HG02943 (cell line): ENCODE results near the gene C14orf93.

Experiments used
- ATAC-seq: cut with Tn5 transposase; IDR thresholded peaks from one replicate; pipeline ENCODE4 v1.9.1; 2021; ENCODE audit warnings: mild to moderate bottlenecking, low read depth, moderate library complexity; ENCODE audit not compliant: unreplicated experiment

Gene C14orf93

GRCh38 chr14:23047034-23047634, 37.2 kb upstream of the C14orf93 start:
- ATAC-seq = no peak

GRCh38 chr14:23045419-23046357, 35.7 kb upstream of the C14orf93 start:
- ATAC-seq = no peak

- ATAC-seq = no peak
These were observed 34.9 kb upstream of the C14orf93 start for GRCh38 chr14:23044840-23045239.

GRCh38 chr14:23043754-23044153, 33.8 kb upstream of the C14orf93 start:
- ATAC-seq = no peak

GRCh38 chr14:23043145-23043544, 33.2 kb upstream of the C14orf93 start:
- no peak for ATAC-seq

- no peak for ATAC-seq
These were observed 32.4 kb upstream of the C14orf93 start, which contains the start of gene PSMB11 for GRCh38 chr14:23042162-23042965. Gene PSMB11 (plus strand): TSS chr14:23042212. CDS start chr14:23042226, 14 bp downstream.

GRCh38 chr14:23041729-23042128, 31.8 kb upstream of the C14orf93 start:
- no peak for ATAC-seq

GRCh38 chr14:23040100-23040499, 30.2 kb upstream of the C14orf93 start:
- no peak for ATAC-seq

GRCh38 chr14:23035303-23036144, 25.6 kb upstream of the C14orf93 start:
- ATAC-seq = no peak

- ATAC-seq = peak; percentile 93
These were observed 24.8 kb upstream of the C14orf93 start, which contains the start of gene PSMB5 for GRCh38 chr14:23034498-23035302. Gene PSMB5 (minus strand): TSS chr14:23034900. CDS start chr14:23034881, 19 bp downstream.

- no peak for ATAC-seq
These were observed 24.0 kb upstream of the C14orf93 start for GRCh38 chr14:23033801-23034497.

- ATAC-seq = no peak
These were observed 23.3 kb upstream of the C14orf93 start for GRCh38 chr14:23033251-23033727.

GRCh38 chr14:23030936-23031335, 21.0 kb upstream of the C14orf93 start:
- ATAC-seq = no peak

- ATAC-seq = no peak
These were observed 18.9 kb upstream of the C14orf93 start for GRCh38 chr14:23028799-23029198.

GRCh38 chr14:23025151-23025814, 15.3 kb upstream of the C14orf93 start:
- ATAC-seq = no peak

GRCh38 chr14:23024612-23025075, 14.7 kb upstream of the C14orf93 start:
- no peak for ATAC-seq

GRCh38 chr14:23023795-23024152, 13.8 kb upstream of the C14orf93 start:
- ATAC-seq = no peak
